ENCODE data around the gene GPR15LG.
"Not testable (repeated sequence)": the region's sequence is repeated elsewhere in the genome, so short reads cannot be mapped to it uniquely, and the experiment has no call there.

Gene GPR15LG

GRCh38 chr10:84171700-84172466 is 1.7 kb upstream of the GPR15LG start:
- H3K27ac ChIP-seq (ENCODE audit: insufficient read depth in 1 of 2, low read depth in 1 of 2, low read length in 2 of 2, poor library complexity in 1 of 2, severe bottlenecking in 2 of 2); H3K27me3 ChIP-seq (replicated peaks in 2 of 5; ENCODE audit: control insufficient read depth in 4 of 5, insufficient read depth in 5 of 5, low read length in 4 of 5); POLR2A ChIA-PET; H3K4me3 ChIP-seq (ENCODE audit: control insufficient read depth in 1 of 7, extremely low read depth in 1 of 7, insufficient read depth in 4 of 7, low read depth in 2 of 7, low read length in 6 of 7); H3K9me3 ChIP-seq (ENCODE audit: control extremely low read depth in 1 of 5, control insufficient read depth in 4 of 5, insufficient read depth in 2 of 5, low read depth in 1 of 5, low read length in 4 of 5); DNase-seq; H3K36me3 ChIP-seq (ENCODE audit: control insufficient read depth in 4 of 4, insufficient read depth in 4 of 4, low read length in 3 of 4); CTCF ChIA-PET; H3K4me1 ChIP-seq (ENCODE audit: control extremely low read depth in 1 of 4, control insufficient read depth in 4 of 4, insufficient read depth in 4 of 4, low read length in 3 of 4): not testable (repeated sequence)
- WGBS (ENCODE audit: insufficient coverage): 96% methylated on average over 15 of the region's 21 CpGs

GRCh38 chr10:84172467-84173356 is 889 bp upstream of the GPR15LG start:
- Histone ChIP-seq H3K4me1 (ENCODE audit: control extremely low read depth in 1 of 4, control insufficient read depth in 4 of 4, insufficient read depth in 4 of 4, low read length in 3 of 4) (peaks cover 0 to 11% (median 8%) of the 10 kb centered on the region in 4 experiments), H3K9me3 (ENCODE audit: control extremely low read depth in 1 of 5, control insufficient read depth in 4 of 5, insufficient read depth in 2 of 5, low read depth in 1 of 5, low read length in 4 of 5) (no peaks in the 10 kb centered on the region), H3K36me3 (ENCODE audit: control insufficient read depth in 4 of 4, insufficient read depth in 4 of 4, low read length in 3 of 4) (no peaks in the 10 kb centered on the region), H3K27ac (ENCODE audit: insufficient read depth in 1 of 2, low read depth in 1 of 2, low read length in 2 of 2, poor library complexity in 1 of 2, severe bottlenecking in 2 of 2) (no peak overlapping the region), H3K4me3 (ENCODE audit: control insufficient read depth in 1 of 7, extremely low read depth in 1 of 7, insufficient read depth in 4 of 7, low read depth in 2 of 7, low read length in 6 of 7) (no peak overlapping the region), H3K27me3 (replicated peaks in 2 of 5; ENCODE audit: control insufficient read depth in 4 of 5, insufficient read depth in 5 of 5, low read length in 4 of 5) (no peaks in the 10 kb centered on the region)
- POLR2A ChIA-PET: no interaction called here
- DNase-seq: no peak
- WGBS (ENCODE audit: insufficient coverage): over 99% methylated on average over 9 of the region's 9 CpGs
- CTCF ChIA-PET: no interaction called here

DNA sequence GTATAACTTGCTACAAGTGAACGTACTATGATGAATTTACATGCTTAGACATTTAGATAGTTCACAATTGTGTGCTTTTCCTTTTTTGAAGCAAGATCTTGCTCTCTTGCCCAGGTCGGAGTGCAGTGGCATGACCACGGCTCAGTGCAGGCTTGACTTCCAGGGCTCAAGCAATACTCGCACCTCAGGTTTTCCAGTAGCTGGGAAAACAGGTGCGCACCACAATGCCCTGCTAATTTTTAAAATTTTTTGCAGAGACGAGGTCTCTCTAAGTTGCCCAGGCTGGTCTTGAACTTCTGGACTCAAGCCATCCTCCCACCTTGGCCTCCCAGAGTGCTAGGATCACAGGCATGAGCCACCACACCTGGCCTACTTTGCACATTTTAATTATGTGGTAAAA is 1.8 kb downstream of the GPR15LG start:
- Histone ChIP-seq H3K27me3 (replicated peaks in 2 of 5; ENCODE audit: control insufficient read depth in 4 of 5, insufficient read depth in 5 of 5, low read length in 4 of 5) (no peaks in the 10 kb centered on the region), H3K4me3 (ENCODE audit: control insufficient read depth in 1 of 7, extremely low read depth in 1 of 7, insufficient read depth in 4 of 7, low read depth in 2 of 7, low read length in 6 of 7) (no peak overlapping the region), H3K4me1 (ENCODE audit: control extremely low read depth in 1 of 4, control insufficient read depth in 4 of 4, insufficient read depth in 4 of 4, low read length in 3 of 4) (peaks cover 0 to 16% (median 11%) of the 10 kb centered on the region in 4 experiments), H3K27ac (ENCODE audit: insufficient read depth in 1 of 2, low read depth in 1 of 2, low read length in 2 of 2, poor library complexity in 1 of 2, severe bottlenecking in 2 of 2) (no peak overlapping the region), H3K36me3 (ENCODE audit: control insufficient read depth in 4 of 4, insufficient read depth in 4 of 4, low read length in 3 of 4) (no peaks in the 10 kb centered on the region), H3K9me3 (ENCODE audit: control extremely low read depth in 1 of 5, control insufficient read depth in 4 of 5, insufficient read depth in 2 of 5, low read depth in 1 of 5, low read length in 4 of 5) (no peaks in the 10 kb centered on the region)
- no peak for DNase-seq
- ChIA-PET CTCF (no interaction called here), POLR2A (no interaction called here)
- 97% methylated on average over 6 of the region's 6 CpGs for WGBS (ENCODE audit: insufficient coverage)

DNA sequence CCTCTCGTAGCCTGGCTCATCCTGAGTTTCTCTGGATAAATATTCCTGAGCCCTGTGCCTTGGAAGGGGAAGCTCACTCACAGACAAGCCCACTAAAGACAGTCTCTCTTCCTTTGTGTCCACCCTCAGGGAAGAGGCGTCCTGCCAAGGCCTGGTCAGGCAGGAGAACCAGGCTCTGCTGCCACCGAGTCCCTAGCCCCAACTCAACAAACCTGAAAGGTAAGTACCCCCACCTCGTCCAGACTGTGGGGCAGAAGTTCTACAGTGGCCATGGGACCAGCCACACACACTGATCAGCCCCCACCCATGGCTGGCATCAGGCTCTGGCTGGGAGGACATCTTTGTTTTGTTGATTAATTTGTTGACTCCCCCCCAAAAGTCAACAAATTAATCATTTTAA is 2.8 kb downstream of the GPR15LG start:
- Histone ChIP-seq H3K27me3 (replicated peaks in 2 of 5; ENCODE audit: control insufficient read depth in 4 of 5, insufficient read depth in 5 of 5, low read length in 4 of 5) (no peaks in the 10 kb centered on the region), H3K4me1 (ENCODE audit: control extremely low read depth in 1 of 4, control insufficient read depth in 4 of 4, insufficient read depth in 4 of 4, low read length in 3 of 4) (peaks cover 0 to 16% (median 11%) of the 10 kb centered on the region in 4 experiments), H3K27ac (ENCODE audit: insufficient read depth in 1 of 2, low read depth in 1 of 2, low read length in 2 of 2, poor library complexity in 1 of 2, severe bottlenecking in 2 of 2) (no peak overlapping the region), H3K4me3 (ENCODE audit: control insufficient read depth in 1 of 7, extremely low read depth in 1 of 7, insufficient read depth in 4 of 7, low read depth in 2 of 7, low read length in 6 of 7) (no peak overlapping the region), H3K36me3 (ENCODE audit: control insufficient read depth in 4 of 4, insufficient read depth in 4 of 4, low read length in 3 of 4) (no peaks in the 10 kb centered on the region), H3K9me3 (ENCODE audit: control extremely low read depth in 1 of 5, control insufficient read depth in 4 of 5, insufficient read depth in 2 of 5, low read depth in 1 of 5, low read length in 4 of 5) (no peaks in the 10 kb centered on the region)
- ChIA-PET CTCF (interaction anchor here (1.8 to 2.2 kb wide), 2 partner anchors 17 to 29 kb away, joined by 6 to 8 read pairs; no protein-coding TSS in a partner anchor), POLR2A (interaction anchor here (0.5 kb wide), 1 partner anchor 10 kb away, joined by 3 read pairs; no protein-coding TSS in a partner anchor)
- WGBS (ENCODE audit: insufficient coverage): 98% methylated on average over 3 of the region's 4 CpGs
- DNase-seq: no peak

- H3K9me3 ChIP-seq (ENCODE audit: control extremely low read depth in 1 of 5, control insufficient read depth in 4 of 5, insufficient read depth in 2 of 5, low read depth in 1 of 5, low read length in 4 of 5): peaks cover 0 to 3% (median 0%) of the 10 kb centered on the region in 5 experiments
- no peak overlapping the region for H3K4me3 ChIP-seq (ENCODE audit: control insufficient read depth in 1 of 7, extremely low read depth in 1 of 7, insufficient read depth in 4 of 7, low read depth in 2 of 7, low read length in 6 of 7)
- no peak overlapping the region for H3K27ac ChIP-seq (ENCODE audit: insufficient read depth in 1 of 2, low read depth in 1 of 2, low read length in 2 of 2, poor library complexity in 1 of 2, severe bottlenecking in 2 of 2)
- peaks cover 0 to 16% (median 11%) of the 10 kb centered on the region in 4 experiments for H3K4me1 ChIP-seq (ENCODE audit: control extremely low read depth in 1 of 4, control insufficient read depth in 4 of 4, insufficient read depth in 4 of 4, low read length in 3 of 4)
- H3K27me3 ChIP-seq (replicated peaks in 2 of 5; ENCODE audit: control insufficient read depth in 4 of 5, insufficient read depth in 5 of 5, low read length in 4 of 5): peaks cover 0 to 2% (median 0%) of the 10 kb centered on the region in 5 experiments
- 100% methylated on average over 4 of the region's 4 CpGs for whole genome bisulfite sequencing (ENCODE audit: insufficient coverage)
- no peak for DNase-seq
- H3K36me3 ChIP-seq (ENCODE audit: control insufficient read depth in 4 of 4, insufficient read depth in 4 of 4, low read length in 3 of 4): no peaks in the 10 kb centered on the region
- ChIA-PET POLR2A (interaction anchor here (0.5 kb wide), 1 partner anchor 11 kb away, joined by 3 read pairs; no protein-coding TSS in a partner anchor), CTCF (interaction anchor here (1.0 to 2.2 kb wide), 3 partner anchors 18 to 29 kb away, joined by 3 to 8 read pairs (median 6); no protein-coding TSS in a partner anchor)
Measured at GRCh38 chr10:84176836-84177474, 3.4 kb downstream of the GPR15LG start.

DNA sequence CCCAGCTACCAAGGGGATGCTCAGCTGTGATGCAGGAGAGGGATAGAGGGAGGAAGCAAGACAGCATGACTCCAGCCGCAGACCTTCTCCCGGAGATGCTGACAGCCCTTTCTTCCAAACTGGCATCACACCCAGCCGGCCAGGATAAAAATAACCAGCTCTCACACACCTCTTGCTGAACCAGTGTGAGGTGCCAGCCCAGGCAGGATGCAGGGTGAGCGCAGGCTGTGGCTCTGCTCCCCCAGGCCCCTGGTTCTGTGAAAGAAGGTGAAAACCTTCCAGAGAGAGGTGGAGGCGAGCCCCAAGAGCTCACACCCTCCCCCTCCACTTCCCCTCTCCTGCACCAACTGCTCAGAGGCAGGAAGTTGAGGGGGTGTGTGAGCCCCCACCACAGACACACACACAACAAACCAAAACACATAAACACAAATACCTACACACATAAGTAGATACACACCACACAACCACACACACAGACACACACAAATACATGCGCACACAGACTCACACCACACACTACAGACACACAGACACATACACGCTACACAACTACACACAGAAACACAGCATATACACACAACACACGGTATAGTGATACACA is 4.0 kb downstream of the GPR15LG start:
- Histone ChIP-seq H3K9me3 (ENCODE audit: control extremely low read depth in 1 of 5, control insufficient read depth in 4 of 5, insufficient read depth in 2 of 5, low read depth in 1 of 5, low read length in 4 of 5) (peaks cover 0 to 3% (median 0%) of the 10 kb centered on the region in 5 experiments), H3K36me3 (ENCODE audit: control insufficient read depth in 4 of 4, insufficient read depth in 4 of 4, low read length in 3 of 4) (no peaks in the 10 kb centered on the region), H3K4me1 (ENCODE audit: control extremely low read depth in 1 of 4, control insufficient read depth in 4 of 4, insufficient read depth in 4 of 4, low read length in 3 of 4) (peaks cover 0 to 16% (median 11%) of the 10 kb centered on the region in 4 experiments), H3K4me3 (ENCODE audit: control insufficient read depth in 1 of 7, extremely low read depth in 1 of 7, insufficient read depth in 4 of 7, low read depth in 2 of 7, low read length in 6 of 7) (peak overlapping the region in 1 of 7 experiments; percentile 11), H3K27ac (ENCODE audit: insufficient read depth in 1 of 2, low read depth in 1 of 2, low read length in 2 of 2, poor library complexity in 1 of 2, severe bottlenecking in 2 of 2) (no peak overlapping the region), H3K27me3 (replicated peaks in 2 of 5; ENCODE audit: control insufficient read depth in 4 of 5, insufficient read depth in 5 of 5, low read length in 4 of 5) (peaks cover 0 to 2% (median 0%) of the 10 kb centered on the region in 5 experiments)
- DNase-seq: peak; percentile 31 to 88 (median 79)
- POLR2A ChIA-PET: no interaction called here
- WGBS (ENCODE audit: insufficient coverage): 67% methylated on average over 4 of the region's 8 CpGs
- CTCF ChIA-PET: interaction anchor here (1.0 to 2.2 kb wide), 3 partner anchors 18 to 30 kb away, joined by 3 to 8 read pairs (median 6); no protein-coding TSS in a partner anchor

Data from common myeloid progenitor, CD34-positive (primary cell).